ENCODE measurements around the gene RAB25.
A peak's percentile ranks its signal among the peaks of the same experiment; 100 is the strongest.
"Not testable (repeated sequence)": the region's sequence is repeated elsewhere in the genome, so short reads cannot be mapped to it uniquely, and the experiment has no call there.

The RAB25 gene

GRCh38 chr1:156065871-156066270 is 4.9 kb downstream of the RAB25 start:
- no peak overlapping the region for H3K4me3 Mint-ChIP-seq
- H3K4me1 Mint-ChIP-seq: peaks cover 5% of the 10 kb centered on the region
- no peak for DNase-seq (ENCODE audit: low spot score in 2 of 2)
- H3K27ac Mint-ChIP-seq: no peak overlapping the region
- no peaks in the 10 kb centered on the region for H3K36me3 Mint-ChIP-seq
- H3K27me3 Mint-ChIP-seq: peaks cover 4% of the 10 kb centered on the region
- no peak for ATAC-seq (ENCODE audit: low read depth)
- no peaks in the 10 kb centered on the region for H3K9me3 Mint-ChIP-seq

GRCh38 chr1:156067262-156067661 is 6.3 kb downstream of the RAB25 start:
- Mint-ChIP-seq H3K27me3 (peaks cover 4% of the 10 kb centered on the region), H3K27ac (no peak overlapping the region), H3K4me1 (peaks cover 2% of the 10 kb centered on the region), H3K9me3 (no peaks in the 10 kb centered on the region), H3K4me3 (no peak overlapping the region), H3K36me3 (no peaks in the 10 kb centered on the region)
- DNase-seq (ENCODE audit: low spot score in 2 of 2) (no peak), ATAC-seq (ENCODE audit: low read depth) (no peak)

- H3K36me3 Mint-ChIP-seq: no peaks in the 10 kb centered on the region
- no peak overlapping the region for H3K4me3 Mint-ChIP-seq
- DNase-seq (ENCODE audit: low spot score in 2 of 2) (no peak), ATAC-seq (ENCODE audit: low read depth) (no peak)
- H3K4me1 Mint-ChIP-seq: peaks cover 2% of the 10 kb centered on the region
- no peak overlapping the region for H3K27ac Mint-ChIP-seq
- H3K9me3 Mint-ChIP-seq: no peaks in the 10 kb centered on the region
- peaks cover 4% of the 10 kb centered on the region for H3K27me3 Mint-ChIP-seq
Observed at GRCh38 chr1:156069490-156070455, 8.8 kb downstream of the RAB25 start.

- no peak for DNase-seq (ENCODE audit: low spot score in 2 of 2)
- Mint-ChIP-seq H3K4me3 (no peak overlapping the region), H3K27ac (no peak overlapping the region), H3K36me3 (no peaks in the 10 kb centered on the region), H3K27me3 (peaks cover 4% of the 10 kb centered on the region), H3K9me3 (no peaks in the 10 kb centered on the region), H3K4me1 (peaks cover 7% of the 10 kb centered on the region)
- no peak for ATAC-seq (ENCODE audit: low read depth)
Observed at GRCh38 chr1:156070548-156070947, 9.6 kb downstream of the RAB25 start.

GRCh38 chr1:156071332-156071816 is 10.4 kb downstream of the RAB25 start:
- not testable (repeated sequence) for H3K36me3 Mint-ChIP-seq; H3K9me3 Mint-ChIP-seq; H3K27ac Mint-ChIP-seq; H3K4me1 Mint-ChIP-seq; H3K4me3 Mint-ChIP-seq; ATAC-seq (ENCODE audit: low read depth); DNase-seq (ENCODE audit: low spot score in 2 of 2); H3K27me3 Mint-ChIP-seq

GRCh38 chr1:156072251-156072650 is 11.3 kb downstream of the RAB25 start:
- no peak overlapping the region for H3K4me3 Mint-ChIP-seq
- ATAC-seq (ENCODE audit: low read depth): no peak
- H3K4me1 Mint-ChIP-seq: peaks cover 6% of the 10 kb centered on the region
- H3K27ac Mint-ChIP-seq: no peak overlapping the region
- no peak for DNase-seq (ENCODE audit: low spot score in 2 of 2)
- peaks cover 4% of the 10 kb centered on the region for H3K27me3 Mint-ChIP-seq
- H3K9me3 Mint-ChIP-seq: no peaks in the 10 kb centered on the region
- no peaks in the 10 kb centered on the region for H3K36me3 Mint-ChIP-seq

GRCh38 chr1:156073110-156073687 is 12.2 kb downstream of the RAB25 start:
- ATAC-seq (ENCODE audit: low read depth): no peak
- Mint-ChIP-seq H3K36me3 (no peaks in the 10 kb centered on the region), H3K27me3 (peaks cover 4% of the 10 kb centered on the region), H3K9me3 (no peaks in the 10 kb centered on the region), H3K27ac (no peak overlapping the region), H3K4me1 (peaks cover 11% of the 10 kb centered on the region), H3K4me3 (no peak overlapping the region)
- no peak for DNase-seq (ENCODE audit: low spot score in 2 of 2)

- Mint-ChIP-seq H3K4me3 (no peak overlapping the region), H3K27me3 (peaks cover 4% of the 10 kb centered on the region), H3K36me3 (no peaks in the 10 kb centered on the region), H3K27ac (no peak overlapping the region), H3K9me3 (no peaks in the 10 kb centered on the region), H3K4me1 (peaks cover 14% of the 10 kb centered on the region)
- DNase-seq (ENCODE audit: low spot score in 2 of 2) (no peak), ATAC-seq (ENCODE audit: low read depth) (no peak)
Observed at GRCh38 chr1:156073740-156074139, 12.8 kb downstream of the RAB25 start.

- H3K27ac Mint-ChIP-seq: no peak overlapping the region
- H3K4me1 Mint-ChIP-seq: peaks cover 16% of the 10 kb centered on the region
- H3K27me3 Mint-ChIP-seq: peaks cover 4% of the 10 kb centered on the region
- no peaks in the 10 kb centered on the region for H3K36me3 Mint-ChIP-seq
- no peaks in the 10 kb centered on the region for H3K9me3 Mint-ChIP-seq
- ATAC-seq (ENCODE audit: low read depth): no peak
- no peak for DNase-seq (ENCODE audit: low spot score in 2 of 2)
- no peak overlapping the region for H3K4me3 Mint-ChIP-seq
Observed at GRCh38 chr1:156074661-156075060, 13.7 kb downstream of the RAB25 start.

- peak overlapping the region; percentile 78 for H3K4me3 Mint-ChIP-seq
- H3K36me3 Mint-ChIP-seq: no peaks in the 10 kb centered on the region
- H3K27ac Mint-ChIP-seq: peak overlapping the region; percentile 39
- H3K27me3 Mint-ChIP-seq: peaks cover 4% of the 10 kb centered on the region
- DNase-seq (ENCODE audit: low spot score in 2 of 2): no peak
- H3K9me3 Mint-ChIP-seq: no peaks in the 10 kb centered on the region
- H3K4me1 Mint-ChIP-seq: peaks cover 16% of the 10 kb centered on the region
- ATAC-seq (ENCODE audit: low read depth): no peak
Observed at GRCh38 chr1:156075162-156075561, 14.2 kb downstream of the RAB25 start.

- no peaks in the 10 kb centered on the region for H3K36me3 Mint-ChIP-seq
- DNase-seq (ENCODE audit: low spot score in 2 of 2) (no peak), ATAC-seq (ENCODE audit: low read depth) (no peak)
- peak overlapping the region; percentile 78 for H3K4me3 Mint-ChIP-seq
- H3K27me3 Mint-ChIP-seq: no peaks in the 10 kb centered on the region
- peak overlapping the region; percentile 39 for H3K27ac Mint-ChIP-seq
- peaks cover 16% of the 10 kb centered on the region for H3K4me1 Mint-ChIP-seq
- H3K9me3 Mint-ChIP-seq: no peaks in the 10 kb centered on the region
Observed at GRCh38 chr1:156075775-156076204, 14.8 kb downstream of the RAB25 start.

- DNase-seq (ENCODE audit: low spot score in 2 of 2): peak in 1 of 2 donors; percentile 49
- H3K36me3 Mint-ChIP-seq: no peaks in the 10 kb centered on the region
- peaks cover 1% of the 10 kb centered on the region for H3K27me3 Mint-ChIP-seq
- peak overlapping the region; percentile 78 for H3K4me3 Mint-ChIP-seq
- no peaks in the 10 kb centered on the region for H3K9me3 Mint-ChIP-seq
- no peak overlapping the region for H3K27ac Mint-ChIP-seq
- peaks cover 18% of the 10 kb centered on the region for H3K4me1 Mint-ChIP-seq
- peak; percentile 77 for ATAC-seq (ENCODE audit: low read depth)
Observed at GRCh38 chr1:156076609-156077429, 15.9 kb downstream of the RAB25 start.

GRCh38 chr1:156077430-156077760 is 16.4 kb downstream of the RAB25 start:
- peak overlapping the region; percentile 78 for H3K4me3 Mint-ChIP-seq
- no peak for ATAC-seq (ENCODE audit: low read depth)
- H3K4me1 Mint-ChIP-seq: peaks cover 19% of the 10 kb centered on the region
- no peaks in the 10 kb centered on the region for H3K36me3 Mint-ChIP-seq
- no peak overlapping the region for H3K27ac Mint-ChIP-seq
- DNase-seq (ENCODE audit: low spot score in 2 of 2): no peak
- peaks cover 2% of the 10 kb centered on the region for H3K27me3 Mint-ChIP-seq
- no peaks in the 10 kb centered on the region for H3K9me3 Mint-ChIP-seq

GRCh38 chr1:156078728-156079127 is 17.8 kb downstream of the RAB25 start:
- peaks cover 22% of the 10 kb centered on the region for H3K4me1 Mint-ChIP-seq
- ATAC-seq (ENCODE audit: low read depth): no peak
- peaks cover 5% of the 10 kb centered on the region for H3K27me3 Mint-ChIP-seq
- no peaks in the 10 kb centered on the region for H3K36me3 Mint-ChIP-seq
- H3K4me3 Mint-ChIP-seq: peak overlapping the region; percentile 5
- no peak overlapping the region for H3K27ac Mint-ChIP-seq
- DNase-seq (ENCODE audit: low spot score in 2 of 2): no peak
- H3K9me3 Mint-ChIP-seq: no peaks in the 10 kb centered on the region

All from memory B cell (primary cell).